Activated CD4-positive, CD25-positive, alpha-beta regulatory T cell (primary cell): ENCODE results near the gene AK4.
"Not testable (repeated sequence)": the region's sequence is repeated elsewhere in the genome, so short reads cannot be mapped to it uniquely, and the experiment has no call there.

Experiments used
- DNase-seq, 4 experiments: peaks; one replicate each; lab custom pipeline; 2025; lab: John Stamatoyannopoulos, UW

Gene AK4

GRCh38 chr1:65148178-65148547 lies at the start of gene AK4:
AK4 (plus strand) TSS chr1:65148203; CDS start chr1:65148408, 205 bp downstream.
- DNase-seq: not testable (repeated sequence)

GRCh38 chr1:65103807-65104206 lies 44.2 kb upstream of the AK4 start:
- DNase-seq: no peak

GRCh38 chr1:65104854-65105534 lies 43.0 kb upstream of the AK4 start:
- DNase-seq: no peak

GRCh38 chr1:65105596-65105995 lies 42.4 kb upstream of the AK4 start:
- DNase-seq: no peak

- DNase-seq: no peak
Measured at GRCh38 chr1:65108025-65108642, 39.9 kb upstream of the AK4 start.

- DNase-seq: no peak
Measured at GRCh38 chr1:65109487-65109886, 38.5 kb upstream of the AK4 start.

GRCh38 chr1:65112811-65113210 lies 35.2 kb upstream of the AK4 start:
- no peak for DNase-seq

GRCh38 chr1:65113298-65113697 lies 34.7 kb upstream of the AK4 start:
- DNase-seq: no peak

GRCh38 chr1:65114322-65114721 lies 33.7 kb upstream of the AK4 start:
- no peak for DNase-seq

GRCh38 chr1:65119951-65120350 lies 28.1 kb upstream of the AK4 start:
- no peak for DNase-seq

GRCh38 chr1:65129104-65129503 lies 18.9 kb upstream of the AK4 start:
- not testable (repeated sequence) for DNase-seq

GRCh38 chr1:65138524-65138923 lies 9.5 kb upstream of the AK4 start:
- no peak for DNase-seq

GRCh38 chr1:65139793-65140192 lies 8.2 kb upstream of the AK4 start:
- DNase-seq: not testable (repeated sequence)

GRCh38 chr1:65141394-65141793 lies 6.6 kb upstream of the AK4 start:
- no peak for DNase-seq

- no peak for DNase-seq
Measured at GRCh38 chr1:65141918-65142317, 6.1 kb upstream of the AK4 start.

- DNase-seq: not testable (repeated sequence)
Measured at GRCh38 chr1:65143112-65143658, 4.8 kb upstream of the AK4 start.

- DNase-seq: no peak
Measured at GRCh38 chr1:65146908-65147423, 1.0 kb upstream of the AK4 start.

- DNase-seq: no peak
Measured at GRCh38 chr1:65147424-65148177, 402 bp upstream of the AK4 start.

- no peak for DNase-seq
Measured at GRCh38 chr1:65148548-65149350, 746 bp downstream of the AK4 start.

GRCh38 chr1:65149351-65150107 lies 1.5 kb downstream of the AK4 start:
- no peak for DNase-seq

- no peak for DNase-seq
Measured at GRCh38 chr1:65150108-65150463, 2.1 kb downstream of the AK4 start.
